Heart right ventricle (tissue), 16 donors: Measurements from ENCODE around the gene EGFL7. TPM values are rescaled to one million over a fixed set of nuclear protein-coding genes. Genes with fewer than 3 reads are reported as not detected.

Experiments
- ATAC-seq, 8 donors: fragments of 200-7000 bp; cut with Tn5 transposase; one replicate each; pipeline ENCODE4 v1.9.1; 2020; ENCODE audit warnings: mild to moderate bottlenecking in 8 of 8, moderate library complexity in 8 of 8, moderate number of reproducible peaks in 1 of 8
- DNase-seq, 2 donors: peaks; one replicate each; pipeline ENCODE4 v3.0.0-alpha.2; 2020
- H3K27ac ChIP-seq, 10 donors: fragments of 200-600 bp; sonication (generic) in 2 of 10; one replicate each; pipeline versions ENCODE4 v1.5.0 to v1.8.0; 2020 to 2022; ENCODE audit warnings: mild to moderate bottlenecking in 3 of 10
- H3K27me3 ChIP-seq, 7 donors: fragments of 200-600 bp; one replicate each; pipeline ENCODE4 v1.8.0; 2021 to 2022; ENCODE audit warnings: mild to moderate bottlenecking in 2 of 7
- H3K36me3 ChIP-seq, 9 donors: fragments of 200-600 bp; sonication (generic) in 1 of 9; one replicate each; pipeline versions ENCODE4 v1.5.0 to v1.8.0; 2020 to 2022; ENCODE audit warnings: mild to moderate bottlenecking in 2 of 9
- H3K4me1 ChIP-seq, 9 donors: fragments of 200-600 bp; sonication (generic) in 1 of 9; one replicate each; pipeline versions ENCODE4 v1.5.0 to v1.8.0; 2020 to 2022; ENCODE audit warnings: mild to moderate bottlenecking in 4 of 9
- H3K4me3 ChIP-seq, 10 donors: fragments of 200-600 bp; sonication (generic) in 2 of 10; one replicate each; pipeline versions ENCODE4 v1.5.0 to v1.8.0; 2020 to 2022; ENCODE audit warnings: mild to moderate bottlenecking in 7 of 10, moderate library complexity in 2 of 10
- H3K9me3 ChIP-seq, 11 donors: fragments of 200-600 bp in 10 of 11; sonication (generic) in 2 of 11; one replicate each; pipeline versions ENCODE4 v1.5.0 to v1.8.0; 2013 to 2022; ENCODE audit warnings: mild to moderate bottlenecking in 2 of 11, control low read depth in 1 of 11, moderate library complexity in 1 of 11
- CTCF ChIP-seq, 9 donors: fragments of 200-600 bp; sonication (generic) in 2 of 9; IDR thresholded peaks; one replicate each; pipeline versions ENCODE4 v1.5.0 to v1.8.0; 2021 to 2022; ENCODE audit warnings: antibody characterized with exemption in 9 of 9, mild to moderate bottlenecking in 5 of 9, moderate library complexity in 1 of 9
- WGBS, 2 donors: extraction: QIAGEN DNeasy Blood & Tissue Kit; methylation state at CpG; one replicate each; pipeline ENCODE4 v1.1.7; 2013; ENCODE audit warnings: inconsistent platforms in 1 of 2; 5-methylcytosine and 5-hydroxymethylcytosine counted together
- intact Hi-C, 10 donors: fragments of 100-400 bp; cut with DNase I; formaldehyde crosslinking; loops; one replicate each; pipeline versions ENCODE4 v1.11.1 to v1.14.2; 2022
- polyA plus RNA-seq, 2 donors: library from polyadenylated mRNA; stranded (reverse); fragments of 200-250 nt; gene quantifications; one replicate each; pipeline ENCODE4 v1.2.3, GENCODE V29; 2013
- total RNA-seq, 10 donors: library from RNA; stranded (reverse); fragmentation: NEBNext Ultra II Directional in 3 of 10; extraction: Animal tissue kit (Norgen Biotek cat#: 25700) in 3 of 10; gene quantifications; one replicate each; pipeline versions ENCODE4 v1.2.1 to v1.2.4, GENCODE V29; 2021 to 2023
- donor health status: Arrhythmogenic right ventricular cardiomyopathy.
- donor health status: ischemic (EF 13 %, LVEDD 7.1; RV severe dilation, severe dysfunction).
- donor health status: healthy with polysubstance abuse.
- donor health status: DM: no; HTN: yes; CAD: no.
- donor health status: DM: no; HTN: no; CAD: no.
- donor health status: ischemic (EF 25% LVEDD 6.9; RV normal size, moderate dysfunction).
- donor health status: ischemic (EF 25% LVEDD 5.7; RV mildly dilated, moderate dysfunction).
- donor health status: healthy.
- donor health status: DM: yes; HTN: yes; CAD: no.
- donor health status: Ischemic cardiomyopathy.
- donor health status: ischemic (EF 35%, LVEDD 5.7; RV mildly dilated, moderate dysfunction).
- donor health status: nonischemic (EF 11% LVEDD 7.7; RV severe dilation, severe dysfunction).
- donor health status: DM: yes; HTN: yes; CAD: no.
- donor health status: PGD.
- donor health status: ischemic (EF 29% LVEDD 5.4; RV normal size, mild dysfunction).
- donor health status: nonischemic (EF 23%, LVEDD 6.1; RV moderate dilation, normal function).

EGFL7 gene
- total and polyA plus RNA-seq, 12 donors = 68.6 to 377 (median 101) TPM

- Histone ChIP-seq H3K4me3 (peak overlapping the region; percentile 54 to 90 (median 73)), H3K27me3 (peaks cover 0 to 54% (median 0%) of the 10 kb centered on the region in 7 donors), H3K36me3 (no peaks in the 10 kb centered on the region), H3K4me1 (peaks cover 14 to 45% (median 38%) of the 10 kb centered on the region in 9 donors), H3K27ac (peak overlapping the region; percentile 47 to 92 (median 86)), H3K9me3 (no peaks in the 10 kb centered on the region)
- 5 to 6% methylated on average over 45 to 56 of the region's 56 CpGs for WGBS, 2 donors
- intact Hi-C loops = loop anchor here in 1 of 10 donors (5.0 kb wide), 1 partner anchor 56 kb away; no protein-coding TSS in a partner anchor
- TF ChIP-seq CTCF (IDR thresholded peaks at IDR 0.05) = no peak
- peak in 3 of 8 donors; percentile 1 to 12 (median 7) for ATAC-seq
- no peak for DNase-seq
These were observed 50.2 kb downstream of the EGFL7 start for GRCh38 chr9:136712690-136713544.

GRCh38 chr9:136713550-136713949, 50.8 kb downstream of the EGFL7 start:
- 40 to 44% methylated on average over 8 of the region's 8 CpGs for WGBS, 2 donors
- H3K4me3 ChIP-seq = peak overlapping the region; percentile 54 to 90 (median 73)
- H3K4me1 ChIP-seq = peaks cover 14 to 45% (median 38%) of the 10 kb centered on the region in 9 donors
- peak overlapping the region; percentile 47 to 92 (median 86) for H3K27ac ChIP-seq
- peaks cover 0 to 54% (median 0%) of the 10 kb centered on the region in 7 donors for H3K27me3 ChIP-seq
- H3K36me3 ChIP-seq = no peaks in the 10 kb centered on the region
- ATAC-seq (peak in 6 of 8 donors; percentile 7 to 38 (median 14)), DNase-seq (peak in 1 of 2 donors; percentile 64)
- TF ChIP-seq CTCF (IDR thresholded peaks at IDR 0.05) = no peak
- intact Hi-C loops = loop anchor here in 1 of 10 donors (5.0 kb wide), 1 partner anchor 56 kb away; no protein-coding TSS in a partner anchor
- H3K9me3 ChIP-seq = no peaks in the 10 kb centered on the region

GRCh38 chr9:136714096-136714892, 51.6 kb downstream of the EGFL7 start:
- Histone ChIP-seq H3K27me3 (peaks cover 0 to 54% (median 0%) of the 10 kb centered on the region in 7 donors), H3K27ac (peak overlapping the region; percentile 73 to 92 (median 86)), H3K9me3 (no peaks in the 10 kb centered on the region), H3K4me3 (peak overlapping the region in 4 of 10 donors; percentile 69 to 90 (median 72)), H3K4me1 (peaks cover 14 to 51% (median 43%) of the 10 kb centered on the region in 9 donors), H3K36me3 (no peaks in the 10 kb centered on the region)
- WGBS, 2 donors = 46 to 61% methylated on average over 17 of the region's 17 CpGs
- ATAC-seq = peak; percentile 40 to 73 (median 70)
- peak; percentile 60 to 82 for DNase-seq
- intact Hi-C loops = loop anchor here in 1 of 10 donors (5.0 kb wide), 1 partner anchor 57 kb away; no protein-coding TSS in a partner anchor
- TF ChIP-seq CTCF (IDR thresholded peaks at IDR 0.05) = no peak

- H3K9me3 ChIP-seq = no peaks in the 10 kb centered on the region
- ATAC-seq = peak in 7 of 8 donors; percentile 8 to 41 (median 19)
- TF ChIP-seq CTCF (IDR thresholded peaks at IDR 0.05) = no peak
- DNase-seq = no peak
- 52 to 54% methylated on average over 8 of the region's 8 CpGs for WGBS, 2 donors
- no peaks in the 10 kb centered on the region for H3K36me3 ChIP-seq
- peaks cover 14 to 55% (median 47%) of the 10 kb centered on the region in 9 donors for H3K4me1 ChIP-seq
- peak overlapping the region; percentile 73 to 92 (median 86) for H3K27ac ChIP-seq
- peak overlapping the region in 1 of 10 donors; percentile 9 for H3K4me3 ChIP-seq
- H3K27me3 ChIP-seq = peaks cover 0 to 54% (median 0%) of the 10 kb centered on the region in 7 donors
- intact Hi-C loops = loop anchor here in 1 of 10 donors (5.0 kb wide), 1 partner anchor 58 kb away; no protein-coding TSS in a partner anchor
These were observed 52.2 kb downstream of the EGFL7 start for GRCh38 chr9:136714893-136715274.
